Lung (tissue), 12 donors: ENCODE data around the gene PDCD4. TPM values are rescaled to one million over a fixed set of nuclear protein-coding genes. Genes with fewer than 3 reads are reported as not detected.

Experiments used
- ATAC-seq: fragments of 200-7000 bp; cut with Tn5 transposase; one replicate; pipeline ENCODE4 v1.9.1; 2020; ENCODE audit warnings: moderate number of reproducible peaks; ENCODE audit not compliant: insufficient read depth, low FRiP score
- DNase-seq, 3 donors: peaks; one replicate each; pipeline ENCODE4 v3.0.0-alpha.2; 2013 to 2017
- H3K27ac ChIP-seq, 2 donors: one replicate each; pipeline ENCODE4 v1.5.1; 2013; ENCODE audit warnings: mild to moderate bottlenecking in 2 of 2, moderate library complexity in 2 of 2, control low read depth in 1 of 2, inconsistent platforms in 1 of 2, low read depth in 1 of 2, low read length in 1 of 2
- H3K27me3 ChIP-seq, 3 donors: one replicate each; pipeline ENCODE4 v1.5.1; 2013; ENCODE audit warnings: low read length in 2 of 3; ENCODE audit not compliant: control insufficient read depth in 3 of 3, insufficient read depth in 3 of 3
- H3K36me3 ChIP-seq, 4 donors: one replicate each; pipeline ENCODE4 v1.5.1; 2013; ENCODE audit warnings: low read length in 4 of 4, mild to moderate bottlenecking in 1 of 4, moderate library complexity in 1 of 4; ENCODE audit not compliant: control insufficient read depth in 4 of 4, insufficient read depth in 4 of 4
- H3K4me1 ChIP-seq, 5 donors: one replicate each; pipeline ENCODE4 v1.5.1; 2013; ENCODE audit warnings: low read length in 5 of 5, mild to moderate bottlenecking in 2 of 5, moderate library complexity in 1 of 5; ENCODE audit not compliant: control insufficient read depth in 5 of 5, insufficient read depth in 5 of 5
- H3K4me3 ChIP-seq: one replicate; pipeline ENCODE4 v1.5.1; 2013; ENCODE audit warnings: mild to moderate bottlenecking, control low read depth, moderate library complexity
- H3K9ac ChIP-seq, 2 donors: one replicate each; pipeline ENCODE4 v1.5.1; 2013; ENCODE audit warnings: low read length in 2 of 2, control low read depth in 1 of 2; ENCODE audit not compliant: insufficient read depth in 1 of 2
- H3K9me3 ChIP-seq, 4 donors: one replicate each; pipeline ENCODE4 v1.5.1; 2013; ENCODE audit warnings: low read length in 3 of 4, mild to moderate bottlenecking in 1 of 4, moderate library complexity in 1 of 4; ENCODE audit not compliant: control insufficient read depth in 4 of 4, insufficient read depth in 3 of 4
- CTCF ChIP-seq: IDR thresholded peaks from 2 replicates; pipeline ENCODE4 v1.5.1; 2012; ENCODE audit warnings: mild to moderate bottlenecking; ENCODE audit errors: control extremely low read depth, extremely low read depth
- WGBS, 2 donors: extraction: QIAGEN DNeasy Blood & Tissue Kit; methylation state at CpG; one replicate each; pipeline ENCODE4 v1.1.7; 2013; 5-methylcytosine and 5-hydroxymethylcytosine counted together
- polyA plus RNA-seq, 2 donors: library from polyadenylated mRNA; stranded (reverse); fragments of 200-250 nt; gene quantifications; one replicate each; pipeline ENCODE4 v1.2.1, GENCODE V29; 2013
- total RNA-seq, 2 donors: library from RNA; depleted of rRNA in 1 of 2; stranded (reverse); fragments of >200 nt in 1 of 2; gene quantifications; one replicate each; pipeline ENCODE4 v1.2.1, GENCODE V29; 2014 to 2021
- donor health status: control.
- donor health status: control.
- donor health status: Bipolar disorder and iron deficiency.
- donor health status: healthy.
- donor health status: DM: yes; HTN: yes; CAD: no.

PDCD4 gene
- total and polyA plus RNA-seq, 4 donors = 26.7 to 186 (median 33.5) TPM

- H3K36me3 ChIP-seq = no peaks in the 10 kb centered on the region
- H3K9me3 ChIP-seq = no peaks in the 10 kb centered on the region
- TF ChIP-seq CTCF = no peak
- 58 to 67% methylated on average over 7 of the region's 7 CpGs for WGBS, 2 donors
- no peaks in the 10 kb centered on the region for H3K27me3 ChIP-seq
- no peak for DNase-seq
- no peak overlapping the region for H3K9ac ChIP-seq
- no peak overlapping the region for H3K4me3 ChIP-seq
- H3K27ac ChIP-seq = no peak overlapping the region
- peaks cover 0 to 8% (median 4%) of the 10 kb centered on the region in 5 donors for H3K4me1 ChIP-seq
- ATAC-seq = no peak
Measured at GRCh38 chr10:110842326-110842904, 29.3 kb upstream of the PDCD4 start.

DNA sequence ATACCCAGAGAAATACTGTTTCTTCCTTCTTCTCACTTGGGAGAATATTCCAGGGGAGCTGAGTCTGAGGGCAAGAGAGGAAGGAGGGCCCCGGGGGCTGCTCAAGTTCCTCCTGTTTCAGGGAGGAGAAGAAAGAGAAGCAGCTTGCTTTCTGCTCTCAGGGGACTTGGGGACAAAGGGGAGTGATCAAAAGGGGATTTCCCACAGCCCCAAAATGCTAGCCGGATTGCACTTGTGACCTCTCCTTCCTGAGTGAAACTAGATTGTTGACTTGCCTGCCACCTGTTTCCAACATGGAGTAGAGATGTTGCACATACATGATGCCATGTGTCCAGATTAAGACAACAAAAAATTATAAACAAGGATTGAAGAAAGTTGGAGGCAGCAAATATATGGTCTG is 28.7 kb upstream of the PDCD4 start:
- DNase-seq (no peak), ATAC-seq (no peak)
- H3K9ac ChIP-seq = no peak overlapping the region
- peaks cover 0 to 6% (median 4%) of the 10 kb centered on the region in 5 donors for H3K4me1 ChIP-seq
- H3K36me3 ChIP-seq = no peaks in the 10 kb centered on the region
- WGBS, 2 donors = 22 to 29% methylated on average over 2 of the region's 2 CpGs
- H3K27ac ChIP-seq = no peak overlapping the region
- TF ChIP-seq CTCF = no peak
- no peaks in the 10 kb centered on the region for H3K9me3 ChIP-seq
- no peaks in the 10 kb centered on the region for H3K27me3 ChIP-seq
- H3K4me3 ChIP-seq = no peak overlapping the region

GRCh38 chr10:110843796-110844616 is 27.7 kb upstream of the PDCD4 start:
- Histone ChIP-seq H3K27me3 (no peaks in the 10 kb centered on the region), H3K9ac (no peak overlapping the region), H3K4me1 (peaks cover 0 to 6% (median 4%) of the 10 kb centered on the region in 5 donors), H3K36me3 (no peaks in the 10 kb centered on the region), H3K27ac (no peak overlapping the region), H3K4me3 (no peak overlapping the region), H3K9me3 (no peaks in the 10 kb centered on the region)
- no peak for DNase-seq
- ATAC-seq = no peak
- no peak for TF ChIP-seq CTCF
- WGBS, 2 donors = 67 to 68% methylated on average over 8 of the region's 8 CpGs
